GM19035 (cell line): Measurements from ENCODE around the gene FAM107A.
A peak's percentile ranks its signal among the peaks of the same experiment; 100 is the strongest.

Experiments used
- ATAC-seq: cut with Tn5 transposase; IDR thresholded peaks from one replicate; pipeline ENCODE4 v1.9.1; 2021; ENCODE audit not compliant: unreplicated experiment

FAM107A gene

GRCh38 chr3:58568572-58569286, 8.5 kb downstream of the FAM107A start:
- peak; percentile 66 for ATAC-seq

GRCh38 chr3:58567251-58567515, 10.0 kb downstream of the FAM107A start:
- ATAC-seq = no peak

GRCh38 chr3:58566398-58567250, 10.6 kb downstream of the FAM107A start:
- no peak for ATAC-seq

GRCh38 chr3:58565621-58566397, 11.4 kb downstream of the FAM107A start:
- no peak for ATAC-seq

GRCh38 chr3:58564456-58565160, 12.6 kb downstream of the FAM107A start:
- ATAC-seq = no peak

GRCh38 chr3:58564054-58564453, 13.1 kb downstream of the FAM107A start:
- ATAC-seq = no peak

GRCh38 chr3:58563386-58564035, 13.7 kb downstream of the FAM107A start:
- no peak for ATAC-seq

- ATAC-seq = no peak
Measured at GRCh38 chr3:58562498-58562897, 14.7 kb downstream of the FAM107A start.

GRCh38 chr3:58560771-58561311, 16.4 kb downstream of the FAM107A start:
- no peak for ATAC-seq

- no peak for ATAC-seq
Measured at GRCh38 chr3:58559586-58559985, 17.6 kb downstream of the FAM107A start.

- ATAC-seq = no peak
Measured at GRCh38 chr3:58557491-58557890, 19.7 kb downstream of the FAM107A start.

GRCh38 chr3:58556761-58557221, 20.4 kb downstream of the FAM107A start:
- no peak for ATAC-seq

- ATAC-seq = no peak
Measured at GRCh38 chr3:58556001-58556400, 21.2 kb downstream of the FAM107A start.

GRCh38 chr3:58555203-58555602, 22.0 kb downstream of the FAM107A start:
- no peak for ATAC-seq

- ATAC-seq = no peak
Measured at GRCh38 chr3:58553003-58553402, 24.2 kb downstream of the FAM107A start.

GRCh38 chr3:58551636-58552180, 25.5 kb downstream of the FAM107A start:
- no peak for ATAC-seq

GRCh38 chr3:58544541-58544940, 32.6 kb downstream of the FAM107A start:
- ATAC-seq = no peak

GRCh38 chr3:58540176-58540858, 36.9 kb downstream of the FAM107A start:
- no peak for ATAC-seq

GRCh38 chr3:58539626-58540025, 37.6 kb downstream of the FAM107A start:
- ATAC-seq = no peak
